Activated naive CD8-positive, alpha-beta T cell treated with anti-CD3 and anti-CD28 coated beads for 36 hours (primary cell): Measurements from ENCODE around the gene HLCS. TPM values are rescaled to one million over a fixed set of nuclear protein-coding genes. Genes with fewer than 3 reads are reported as not detected.

Experiments used
- DNase-seq: peaks from one replicate; pipeline ENCODE4 v3.0.0; 2021
- H3K27ac Mint-ChIP-seq: one replicate; pipeline ENCODE4 v1.8.0; 2022; ENCODE audit warnings: mild to moderate bottlenecking, moderate library complexity, mixed read lengths
- H3K27me3 Mint-ChIP-seq: one replicate; pipeline ENCODE4 v1.8.0; 2022; ENCODE audit warnings: mild to moderate bottlenecking, mixed read lengths
- H3K36me3 Mint-ChIP-seq: one replicate; pipeline ENCODE4 v1.8.0; 2021; ENCODE audit warnings: mild to moderate bottlenecking, mixed read lengths
- H3K4me1 Mint-ChIP-seq: one replicate; pipeline ENCODE4 v1.8.0; 2021; ENCODE audit warnings: mixed read lengths
- H3K4me3 Mint-ChIP-seq: one replicate; pipeline ENCODE4 v1.8.0; 2022; ENCODE audit warnings: mild to moderate bottlenecking, moderate library complexity, mixed read lengths
- H3K9me3 Mint-ChIP-seq: one replicate; pipeline ENCODE4 v1.8.0; 2022; ENCODE audit warnings: mixed read lengths
- total RNA-seq, 2 experiments: library from RNA; stranded (reverse); gene quantifications; one replicate each; pipeline ENCODE4 v1.2.3, GENCODE V29; 2021

The HLCS gene
- total RNA-seq, 2 experiments from 2014 or later, result 12.2 to 13.7 TPM

GRCh38 chr21:36867291-36867905 is 99.1 kb downstream of the HLCS start:
- Mint-ChIP-seq H3K27me3 (no peaks in the 10 kb centered on the region), H3K4me1 (peaks cover 15% of the 10 kb centered on the region), H3K36me3 (peaks cover 4% of the 10 kb centered on the region), H3K27ac (no peak overlapping the region), H3K9me3 (no peaks in the 10 kb centered on the region), H3K4me3 (no peak overlapping the region)
- no peak for DNase-seq

- DNase-seq, result no peak
- H3K4me1 Mint-ChIP-seq, result peaks cover 15% of the 10 kb centered on the region
- no peaks in the 10 kb centered on the region for H3K27me3 Mint-ChIP-seq
- H3K4me3 Mint-ChIP-seq, result no peak overlapping the region
- peaks cover 10% of the 10 kb centered on the region for H3K36me3 Mint-ChIP-seq
- no peak overlapping the region for H3K27ac Mint-ChIP-seq
- H3K9me3 Mint-ChIP-seq, result no peaks in the 10 kb centered on the region
These were observed 100.0 kb downstream of the HLCS start for GRCh38 chr21:36866419-36866818.

- Mint-ChIP-seq H3K27ac (no peak overlapping the region), H3K4me3 (no peak overlapping the region), H3K36me3 (peaks cover 10% of the 10 kb centered on the region), H3K4me1 (peaks cover 21% of the 10 kb centered on the region), H3K9me3 (no peaks in the 10 kb centered on the region), H3K27me3 (no peaks in the 10 kb centered on the region)
- DNase-seq, result no peak
These were observed 101.5 kb downstream of the HLCS start for GRCh38 chr21:36864974-36865373.

GRCh38 chr21:36863260-36863659 is 103.2 kb downstream of the HLCS start:
- Mint-ChIP-seq H3K27ac (no peak overlapping the region), H3K4me1 (peaks cover 23% of the 10 kb centered on the region), H3K4me3 (no peak overlapping the region), H3K9me3 (no peaks in the 10 kb centered on the region), H3K36me3 (peaks cover 6% of the 10 kb centered on the region), H3K27me3 (no peaks in the 10 kb centered on the region)
- no peak for DNase-seq

- Mint-ChIP-seq H3K27me3 (no peaks in the 10 kb centered on the region), H3K9me3 (no peaks in the 10 kb centered on the region), H3K27ac (no peak overlapping the region), H3K4me3 (no peak overlapping the region), H3K36me3 (peaks cover 6% of the 10 kb centered on the region), H3K4me1 (peaks cover 19% of the 10 kb centered on the region)
- no peak for DNase-seq
These were observed 104.7 kb downstream of the HLCS start for GRCh38 chr21:36861595-36862323.

- DNase-seq, result no peak
- no peak overlapping the region for H3K4me3 Mint-ChIP-seq
- H3K27me3 Mint-ChIP-seq, result no peaks in the 10 kb centered on the region
- no peak overlapping the region for H3K27ac Mint-ChIP-seq
- H3K36me3 Mint-ChIP-seq, result peaks cover 6% of the 10 kb centered on the region
- H3K9me3 Mint-ChIP-seq, result no peaks in the 10 kb centered on the region
- peaks cover 21% of the 10 kb centered on the region for H3K4me1 Mint-ChIP-seq
These were observed 105.5 kb downstream of the HLCS start for GRCh38 chr21:36860736-36861594.

- Mint-ChIP-seq H3K27ac (no peak overlapping the region), H3K9me3 (no peaks in the 10 kb centered on the region), H3K4me1 (peaks cover 21% of the 10 kb centered on the region), H3K27me3 (no peaks in the 10 kb centered on the region), H3K36me3 (peaks cover 6% of the 10 kb centered on the region), H3K4me3 (no peak overlapping the region)
- peak; percentile 27 for DNase-seq
These were observed 106.5 kb downstream of the HLCS start for GRCh38 chr21:36859744-36860501.

GRCh38 chr21:36858320-36858957 is 108.0 kb downstream of the HLCS start:
- no peak overlapping the region for H3K27ac Mint-ChIP-seq
- no peaks in the 10 kb centered on the region for H3K27me3 Mint-ChIP-seq

GRCh38 chr21:36856643-36857042 is 109.8 kb downstream of the HLCS start:
- Mint-ChIP-seq H3K4me3 (no peak overlapping the region), H3K27me3 (no peaks in the 10 kb centered on the region), H3K27ac (no peak overlapping the region), H3K9me3 (no peaks in the 10 kb centered on the region), H3K4me1 (peaks cover 20% of the 10 kb centered on the region), H3K36me3 (peaks cover under 1% of the 10 kb centered on the region)
- DNase-seq, result no peak

More at GRCh38 chr21:36858320-36858957, 108.0 kb downstream of the HLCS start:
- no peaks in the 10 kb centered on the region for H3K9me3 Mint-ChIP-seq
- peaks cover 6% of the 10 kb centered on the region for H3K36me3 Mint-ChIP-seq
- no peak for DNase-seq
- peaks cover 17% of the 10 kb centered on the region for H3K4me1 Mint-ChIP-seq
- H3K4me3 Mint-ChIP-seq, result no peak overlapping the region

- Mint-ChIP-seq H3K36me3 (no peaks in the 10 kb centered on the region), H3K4me3 (no peak overlapping the region), H3K27ac (no peak overlapping the region), H3K27me3 (no peaks in the 10 kb centered on the region), H3K9me3 (no peaks in the 10 kb centered on the region), H3K4me1 (peaks cover 12% of the 10 kb centered on the region)
- DNase-seq, result peak; percentile 16
These were observed 112.1 kb downstream of the HLCS start for GRCh38 chr21:36854391-36854790.

- Mint-ChIP-seq H3K36me3 (no peaks in the 10 kb centered on the region), H3K27me3 (no peaks in the 10 kb centered on the region), H3K27ac (no peak overlapping the region), H3K9me3 (no peaks in the 10 kb centered on the region), H3K4me1 (peaks cover 12% of the 10 kb centered on the region), H3K4me3 (no peak overlapping the region)
- no peak for DNase-seq
These were observed 113.6 kb downstream of the HLCS start for GRCh38 chr21:36852864-36853263.

- no peak overlapping the region for H3K27ac Mint-ChIP-seq
- no peaks in the 10 kb centered on the region for H3K27me3 Mint-ChIP-seq
- no peak for DNase-seq
- H3K36me3 Mint-ChIP-seq, result no peaks in the 10 kb centered on the region
- no peak overlapping the region for H3K4me3 Mint-ChIP-seq
- H3K4me1 Mint-ChIP-seq, result peaks cover 12% of the 10 kb centered on the region
- H3K9me3 Mint-ChIP-seq, result no peaks in the 10 kb centered on the region
These were observed 114.2 kb downstream of the HLCS start for GRCh38 chr21:36852293-36852692.

- no peaks in the 10 kb centered on the region for H3K27me3 Mint-ChIP-seq
- no peaks in the 10 kb centered on the region for H3K36me3 Mint-ChIP-seq
- H3K4me3 Mint-ChIP-seq, result no peak overlapping the region
- H3K27ac Mint-ChIP-seq, result no peak overlapping the region
- no peak for DNase-seq
- H3K4me1 Mint-ChIP-seq, result peaks cover 9% of the 10 kb centered on the region
- no peaks in the 10 kb centered on the region for H3K9me3 Mint-ChIP-seq
These were observed 115.3 kb downstream of the HLCS start for GRCh38 chr21:36851121-36851520.

- Mint-ChIP-seq H3K36me3 (peaks cover 1% of the 10 kb centered on the region), H3K27me3 (no peaks in the 10 kb centered on the region), H3K9me3 (no peaks in the 10 kb centered on the region), H3K4me1 (peaks cover 9% of the 10 kb centered on the region), H3K27ac (no peak overlapping the region), H3K4me3 (no peak overlapping the region)
- DNase-seq, result no peak
These were observed 116.1 kb downstream of the HLCS start for GRCh38 chr21:36850372-36850771.
